ENCODE results near the gene TUBG1. TPM values are rescaled to one million over a fixed set of nuclear protein-coding genes. Genes with fewer than 3 reads are reported as not detected.

TUBG1 gene
- total and polyA plus RNA-seq, 9 of the 15 experiments (the other 6 are each of a cell fraction or from before 2014, with no cell fraction given), result 33.1 to 147 (median 66.0) TPM

DNA sequence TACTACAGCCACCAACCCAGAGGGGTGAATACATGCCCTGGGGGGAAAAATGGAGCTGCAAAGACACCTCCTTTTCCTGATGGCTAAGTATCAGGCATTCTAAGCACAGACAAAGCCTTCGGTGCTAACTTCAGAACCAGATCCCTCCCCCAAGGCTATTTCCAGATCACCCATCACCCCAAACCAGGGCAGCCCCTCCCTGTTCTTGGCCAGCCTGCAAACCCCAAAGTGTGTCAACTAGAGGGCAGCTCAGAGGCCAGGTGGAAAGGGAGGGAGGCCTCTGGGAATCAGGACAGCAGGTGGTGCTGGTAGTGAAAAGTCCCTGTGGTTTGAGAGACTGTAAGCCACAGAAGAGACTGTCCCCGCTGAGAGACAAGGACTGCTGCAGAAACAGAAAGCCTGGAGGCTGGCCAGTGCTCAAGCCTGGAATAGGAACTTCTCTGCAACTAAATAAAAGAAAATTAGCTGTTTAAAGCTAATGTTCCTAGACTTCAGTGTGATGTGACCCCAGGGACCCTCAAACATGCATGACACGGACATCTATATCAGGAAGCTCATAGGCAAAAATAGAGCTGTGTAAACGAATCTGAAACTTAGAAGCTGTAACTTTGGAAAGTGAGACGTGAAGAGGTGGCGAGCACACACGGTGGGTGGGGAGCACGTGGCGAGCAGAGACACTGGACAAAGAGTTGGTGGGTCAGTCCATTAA lies 9.1 kb downstream of the TUBG1 start (continued):
- TF ChIP-seq REST (IDR thresholded peaks at IDR 0.05; ENCODE audit: borderline replicate concordance) (peak; percentile 83; the same call in 1 of the 2 replicates), REST (CRISPR knock-in tag; IDR thresholded peaks at IDR 0.05; ENCODE audit: low read depth) (no peak), KHSRP (IDR thresholded peaks at IDR 0.05) (no peak), RCOR1 (IDR thresholded peaks at IDR 0.05; ENCODE audit: borderline replicate concordance in 1 of 2, low read depth in 2 of 2, low read length in 2 of 2) (peak in 1 of 2 experiments; percentile 62; a peak in 1 of 4 replicates), GTF2B (IDR thresholded peaks at IDR 0.05; ENCODE audit: extremely low read depth, insufficient read length) (no peak), ZNF217 (CRISPR knock-in tag; IDR thresholded peaks at IDR 0.05) (no peak), ZNF282 (CRISPR knock-in tag; IDR thresholded peaks at IDR 0.05) (no peak), YY1 (IDR thresholded peaks at IDR 0.05; ENCODE audit: borderline replicate concordance in 1 of 3, control insufficient read depth in 1 of 3, extremely low read depth in 1 of 3, insufficient read depth in 3 of 3, insufficient read length in 1 of 3, insufficient replicate concordance in 2 of 3, low read depth in 1 of 3, low read length in 2 of 3) (peak in 1 of 3 experiments; percentile 21), CTCF (IDR thresholded peaks at IDR 0.05 in 2 of 3, conservative IDR thresholded peaks at IDR 0.05 in 1 of 3; ENCODE audit: insufficient read depth in 2 of 3, low read depth in 1 of 3, low read length in 3 of 3) (peak; percentile 65 to 93 (median 87)), ATF7 (IDR thresholded peaks at IDR 0.05) (peak; percentile 31; the same call in 1 of the 2 replicates), JUND (IDR thresholded peaks at IDR 0.05; ENCODE audit: borderline replicate concordance, low read depth, low read length) (peak; percentile 32; the same call in 1 of the 2 replicates), JUND (tag; IDR thresholded peaks at IDR 0.05; ENCODE audit: borderline replicate concordance, low read depth, low read length) (peak; percentile 31; the same call in 1 of the 3 replicates), ZNF740 (CRISPR knock-in tag; IDR thresholded peaks at IDR 0.05) (no peak), ZNF740 (tag; IDR thresholded peaks at IDR 0.05) (no peak)
